A549 (cell line): ENCODE measurements around the gene SPOP.

Experiments used
- EP300 ChIP-seq, 2 experiments: fragments of >200 bp; sonication (Bioruptor Twin); formaldehyde crosslinking; IDR thresholded peaks; 2 replicates in 1 of 2; 3 replicates in 1 of 2; pipeline ENCODE4 v1.6.1; 2016 to 2017
- HDAC2 ChIP-seq: fragments of 200-600 bp; sonication (generic); IDR thresholded peaks from 2 replicates; pipeline ENCODE4 v1.6.1; 2016
- HEYL ChIP-seq: fragments of 250-450 bp; sonication (Bioruptor Pico); IDR thresholded peaks from 2 replicates; pipeline ENCODE4 v1.8.0; 2021; ENCODE audit warnings: mild to moderate bottlenecking, moderate library complexity
- HOXB5 ChIP-seq: fragments of 250-450 bp; sonication (Bioruptor Pico); IDR thresholded peaks from 2 replicates; pipeline ENCODE4 v1.5.0; 2020; ENCODE audit warnings: mild to moderate bottlenecking, moderate library complexity
- JUN ChIP-seq, 2 experiments: fragments of >200 bp; sonication (Bioruptor Twin); formaldehyde crosslinking; IDR thresholded peaks; 2 replicates in 1 of 2; 3 replicates in 1 of 2; pipeline ENCODE4 v1.6.1; 2016 to 2017
- NR3C1 ChIP-seq: fragments of >200 bp; sonication (Bioruptor Twin); formaldehyde crosslinking; IDR thresholded peaks from 3 replicates; pipeline ENCODE4 v1.6.1; 2017
- POLR2A ChIP-seq: IDR thresholded peaks from 2 replicates; pipeline ENCODE4 v1.6.1; 2012; ENCODE audit warnings: mild to moderate bottlenecking, low read length
- REST ChIP-seq: fragments of 200-600 bp; sonication (generic); IDR thresholded peaks from 2 replicates; pipeline ENCODE4 v1.6.1; 2016; ENCODE audit warnings: antibody characterized with exemption, mild to moderate bottlenecking, moderate library complexity
- RNF2 ChIP-seq: fragments of 200-600 bp; sonication (generic); IDR thresholded peaks from 2 replicates; pipeline ENCODE4 v1.6.1; 2016; ENCODE audit warnings: low read depth, mild to moderate bottlenecking, antibody characterized with exemption, moderate library complexity, borderline replicate concordance
- ZFP36 ChIP-seq: fragments of 450-650 bp; IDR thresholded peaks from 2 replicates; pipeline ENCODE4 v1.6.1; 2014; ENCODE audit warnings: borderline replicate concordance; ENCODE audit not compliant: partially characterized antibody
- TF ChIP-seq, protein P1 (sequence below): fragments of >200 bp; sonication (Bioruptor Twin); formaldehyde crosslinking; IDR thresholded peaks from 3 replicates; pipeline ENCODE4 v1.5.1; 2016

DNA sequence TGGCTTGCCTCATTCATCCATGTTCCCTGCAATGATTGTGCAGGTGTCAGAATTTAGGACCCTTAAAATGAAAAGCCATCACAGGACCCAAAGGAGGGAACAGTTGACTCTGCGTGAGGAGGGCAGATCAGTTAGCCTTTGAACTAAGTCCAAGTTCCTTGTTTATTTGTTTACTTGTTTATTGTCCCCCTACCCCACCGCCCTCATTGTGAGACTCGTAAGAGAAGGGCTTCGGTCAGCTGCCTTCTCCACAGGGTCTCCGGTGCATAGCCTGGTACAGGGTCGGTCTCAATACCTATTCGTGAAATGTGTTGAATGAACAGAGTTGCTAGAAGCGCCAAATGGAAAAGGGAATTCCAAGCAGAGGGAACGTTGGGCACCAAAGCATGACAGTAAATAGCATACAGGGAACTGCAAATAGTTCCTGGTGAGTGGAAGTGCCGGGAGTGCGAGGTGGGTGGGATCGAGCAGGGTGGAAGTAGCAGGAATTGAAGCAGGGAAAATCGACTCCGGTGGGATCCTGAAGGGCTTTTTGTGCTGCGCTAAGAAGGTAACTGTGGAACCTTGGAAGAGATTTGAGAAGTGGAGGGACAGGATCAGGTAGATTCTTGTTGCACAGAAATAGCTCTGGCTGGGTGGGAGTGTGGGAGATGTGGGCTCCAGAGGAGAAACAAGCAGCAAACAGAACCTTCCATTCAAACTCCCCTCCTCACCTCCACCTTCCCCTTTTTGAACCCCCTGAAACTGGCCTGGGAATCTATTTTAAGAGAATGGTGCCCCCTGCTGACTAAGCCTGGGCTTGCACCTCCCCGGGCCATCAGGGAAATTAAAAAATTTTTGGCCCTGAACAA is 17.2 kb upstream of the SPOP start:
- TF ChIP-seq, protein P1, sequence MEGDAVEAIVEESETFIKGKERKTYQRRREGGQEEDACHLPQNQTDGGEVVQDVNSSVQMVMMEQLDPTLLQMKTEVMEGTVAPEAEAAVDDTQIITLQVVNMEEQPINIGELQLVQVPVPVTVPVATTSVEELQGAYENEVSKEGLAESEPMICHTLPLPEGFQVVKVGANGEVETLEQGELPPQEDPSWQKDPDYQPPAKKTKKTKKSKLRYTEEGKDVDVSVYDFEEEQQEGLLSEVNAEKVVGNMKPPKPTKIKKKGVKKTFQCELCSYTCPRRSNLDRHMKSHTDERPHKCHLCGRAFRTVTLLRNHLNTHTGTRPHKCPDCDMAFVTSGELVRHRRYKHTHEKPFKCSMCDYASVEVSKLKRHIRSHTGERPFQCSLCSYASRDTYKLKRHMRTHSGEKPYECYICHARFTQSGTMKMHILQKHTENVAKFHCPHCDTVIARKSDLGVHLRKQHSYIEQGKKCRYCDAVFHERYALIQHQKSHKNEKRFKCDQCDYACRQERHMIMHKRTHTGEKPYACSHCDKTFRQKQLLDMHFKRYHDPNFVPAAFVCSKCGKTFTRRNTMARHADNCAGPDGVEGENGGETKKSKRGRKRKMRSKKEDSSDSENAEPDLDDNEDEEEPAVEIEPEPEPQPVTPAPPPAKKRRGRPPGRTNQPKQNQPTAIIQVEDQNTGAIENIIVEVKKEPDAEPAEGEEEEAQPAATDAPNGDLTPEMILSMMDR = peak; percentile 98
- TF ChIP-seq ZFP36 (no peak), RNF2 (no peak), POLR2A (no peak), EP300 (IDR thresholded peaks at IDR 0.05) (no peak), REST (no peak), JUN (IDR thresholded peaks at IDR 0.05) (no peak), HOXB5 (CRISPR knock-in tag) (no peak), HDAC2 (no peak), HEYL (CRISPR knock-in tag) (no peak), NR3C1 (no peak)
